ENCODE measurements around the gene CDH22. TPM values are rescaled to one million over a fixed set of nuclear protein-coding genes. Genes with fewer than 3 reads are reported as not detected.

Gene CDH22
- total RNA-seq, 1 donor from 2014 or later = 0.13 TPM

- peak overlapping the region; percentile 9 for H3K27ac Mint-ChIP-seq
- DNase-seq (ENCODE audit: low spot score) = peak; percentile 79
- no peak overlapping the region for H2AFZ ChIP-seq (replicated peaks)
- peak overlapping the region; percentile 28 for H3K4me3 Mint-ChIP-seq
- peaks cover 11% of the 10 kb centered on the region for H3K27me3 Mint-ChIP-seq (ENCODE audit: insufficient read depth, low read depth)
- H3K79me2 ChIP-seq (ENCODE audit: low read depth) = no peaks in the 10 kb centered on the region
- no peak overlapping the region for H3K27ac ChIP-seq
- no peak overlapping the region for H3K4me3 ChIP-seq
- H3K36me3 ChIP-seq = no peaks in the 10 kb centered on the region
- no peak overlapping the region for H3K9ac ChIP-seq
- H3K9me3 ChIP-seq (ENCODE audit: low read depth) = no peaks in the 10 kb centered on the region
- H3K4me1 Mint-ChIP-seq = peaks cover 49% of the 10 kb centered on the region
- H3K4me1 ChIP-seq = peaks cover 31% of the 10 kb centered on the region
- H3K36me3 Mint-ChIP-seq = no peaks in the 10 kb centered on the region
- H3F3A ChIP-seq (ENCODE audit: low read depth) = peaks cover 19% of the 10 kb centered on the region
- H4K20me1 ChIP-seq (ENCODE audit: low read depth) = no peaks in the 10 kb centered on the region
- no peaks in the 10 kb centered on the region for H3K27me3 ChIP-seq
- H3K9me3 Mint-ChIP-seq = no peaks in the 10 kb centered on the region
- TF ChIP-seq CTCF (IDR thresholded peaks at IDR 0.05) (no peak), EZH2phosphoT487 (IDR thresholded peaks at IDR 0.05) (no peak), EZH2 (IDR thresholded peaks at IDR 0.05) (no peak)
- H3K4me2 ChIP-seq = no peak overlapping the region
These were observed 107.4 kb downstream of the CDH22 start for GRCh38 chr20:46200582-46201570.

- H3K4me2 ChIP-seq = peak overlapping the region; percentile 45
- peak overlapping the region; percentile 10 for H3K4me3 ChIP-seq
- H3K9me3 Mint-ChIP-seq = no peaks in the 10 kb centered on the region
- TF ChIP-seq EZH2 (IDR thresholded peaks at IDR 0.05) (no peak), CTCF (IDR thresholded peaks at IDR 0.05) (no peak), EZH2phosphoT487 (IDR thresholded peaks at IDR 0.05) (no peak)
- peak overlapping the region; percentile 6 for H3K27ac Mint-ChIP-seq
- H3F3A ChIP-seq (ENCODE audit: low read depth) = peaks cover 19% of the 10 kb centered on the region
- peaks cover 11% of the 10 kb centered on the region for H3K27me3 Mint-ChIP-seq (ENCODE audit: insufficient read depth, low read depth)
- no peaks in the 10 kb centered on the region for H3K79me2 ChIP-seq (ENCODE audit: low read depth)
- H3K36me3 Mint-ChIP-seq = no peaks in the 10 kb centered on the region
- peaks cover 38% of the 10 kb centered on the region for H3K4me1 Mint-ChIP-seq
- H2AFZ ChIP-seq (replicated peaks) = no peak overlapping the region
- no peaks in the 10 kb centered on the region for H4K20me1 ChIP-seq (ENCODE audit: low read depth)
- H3K27me3 ChIP-seq = no peaks in the 10 kb centered on the region
- peak overlapping the region; percentile 48 for H3K4me3 Mint-ChIP-seq
- no peak overlapping the region for H3K27ac ChIP-seq
- no peaks in the 10 kb centered on the region for H3K9me3 ChIP-seq (ENCODE audit: low read depth)
- H3K36me3 ChIP-seq = no peaks in the 10 kb centered on the region
- DNase-seq (ENCODE audit: low spot score) = peak; percentile 75
- H3K4me1 ChIP-seq = peaks cover 31% of the 10 kb centered on the region
- H3K9ac ChIP-seq = no peak overlapping the region
These were observed 109.1 kb downstream of the CDH22 start for GRCh38 chr20:46199198-46199597.

GRCh38 chr20:46196990-46197389 lies 111.3 kb downstream of the CDH22 start:
- Mint-ChIP-seq H3K9me3 (no peaks in the 10 kb centered on the region), H3K4me3 (no peak overlapping the region), H3K27me3 (ENCODE audit: insufficient read depth, low read depth) (peaks cover 11% of the 10 kb centered on the region), H3K4me1 (peaks cover 39% of the 10 kb centered on the region), H3K27ac (no peak overlapping the region), H3K36me3 (no peaks in the 10 kb centered on the region)
- no peak overlapping the region for H3K4me3 ChIP-seq
- peaks cover 27% of the 10 kb centered on the region for H3K4me1 ChIP-seq
- no peaks in the 10 kb centered on the region for H3K36me3 ChIP-seq
- no peaks in the 10 kb centered on the region for H4K20me1 ChIP-seq (ENCODE audit: low read depth)
- no peak overlapping the region for H3K4me2 ChIP-seq
- DNase-seq (ENCODE audit: low spot score) = no peak
- no peaks in the 10 kb centered on the region for H3K79me2 ChIP-seq (ENCODE audit: low read depth)
- H3K27ac ChIP-seq = no peak overlapping the region
- TF ChIP-seq EZH2phosphoT487 (IDR thresholded peaks at IDR 0.05) = no peak
- no peak for TF ChIP-seq CTCF (IDR thresholded peaks at IDR 0.05)
- no peak for TF ChIP-seq EZH2 (IDR thresholded peaks at IDR 0.05)
- no peak overlapping the region for H2AFZ ChIP-seq (replicated peaks)
- no peaks in the 10 kb centered on the region for H3K9me3 ChIP-seq (ENCODE audit: low read depth)
- H3K9ac ChIP-seq = no peak overlapping the region
- no peaks in the 10 kb centered on the region for H3K27me3 ChIP-seq
- peaks cover 19% of the 10 kb centered on the region for H3F3A ChIP-seq (ENCODE audit: low read depth)
